GM12872 (cell line): ENCODE measurements around the gene DNHD1.

Experiments used
- TF ChIP-seq, protein P1 (sequence below): IDR thresholded peaks from 3 replicates; pipeline ENCODE4 v1.5.1; 2011; ENCODE audit warnings: low read depth, mild to moderate bottlenecking, low read length, moderate library complexity; ENCODE audit not compliant: insufficient read depth

Gene DNHD1

DNA sequence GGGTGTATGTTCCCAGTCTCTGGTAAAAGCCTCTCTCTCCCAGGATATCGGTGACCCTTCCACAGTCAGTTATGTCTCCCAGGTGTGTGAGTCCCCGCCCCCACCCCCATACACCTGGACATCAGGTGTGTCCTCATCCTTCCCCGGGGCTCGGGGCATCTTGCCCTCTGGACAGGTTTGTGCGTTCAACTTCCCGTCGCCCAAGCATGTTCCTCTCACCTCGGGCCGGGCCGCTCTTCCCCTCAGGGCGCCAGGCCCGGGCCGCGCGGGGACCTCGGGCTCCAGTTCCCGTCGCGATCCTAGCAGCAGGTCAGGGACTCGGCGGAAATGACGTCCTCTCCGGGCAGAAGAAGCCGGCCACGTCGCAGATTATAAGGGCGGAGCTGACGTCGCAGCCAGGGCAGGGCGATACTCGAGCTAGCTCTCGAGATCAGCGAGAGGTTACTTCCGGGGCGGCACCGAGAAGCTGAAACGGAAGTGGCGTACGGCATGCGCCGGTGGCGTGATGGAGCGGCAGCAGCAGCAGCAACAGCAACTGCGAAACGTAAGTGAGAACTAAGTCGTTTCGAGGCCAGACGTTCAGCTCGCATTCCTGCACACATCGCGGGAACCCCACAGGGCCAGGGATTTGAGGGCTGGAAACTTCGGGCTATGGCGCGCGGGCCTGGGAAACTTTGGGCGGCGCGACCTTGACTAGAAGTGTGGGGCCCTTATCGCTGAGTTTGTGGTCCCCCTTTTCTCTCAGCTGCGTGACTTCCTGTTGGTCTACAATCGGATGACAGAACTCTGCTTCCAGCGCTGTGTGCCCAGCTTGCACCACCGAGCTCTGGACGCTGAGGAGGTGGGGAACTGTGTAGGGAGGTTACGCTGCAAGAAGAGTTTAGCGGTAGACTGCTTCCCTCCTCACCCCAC is 15.8 kb upstream of the DNHD1 start, which contains the start of the genes ARFIP2 and TIMM10B:
Gene ARFIP2 (minus strand): TSS at position 320 of the 912 bp plus-strand sequence. CDS start 910 bp downstream, outside the sequence.
Gene TIMM10B (plus strand): TSS at position 490 of the 912 bp plus-strand sequence. CDS start 16 bp downstream, at position 506.
- TF ChIP-seq, protein P1, sequence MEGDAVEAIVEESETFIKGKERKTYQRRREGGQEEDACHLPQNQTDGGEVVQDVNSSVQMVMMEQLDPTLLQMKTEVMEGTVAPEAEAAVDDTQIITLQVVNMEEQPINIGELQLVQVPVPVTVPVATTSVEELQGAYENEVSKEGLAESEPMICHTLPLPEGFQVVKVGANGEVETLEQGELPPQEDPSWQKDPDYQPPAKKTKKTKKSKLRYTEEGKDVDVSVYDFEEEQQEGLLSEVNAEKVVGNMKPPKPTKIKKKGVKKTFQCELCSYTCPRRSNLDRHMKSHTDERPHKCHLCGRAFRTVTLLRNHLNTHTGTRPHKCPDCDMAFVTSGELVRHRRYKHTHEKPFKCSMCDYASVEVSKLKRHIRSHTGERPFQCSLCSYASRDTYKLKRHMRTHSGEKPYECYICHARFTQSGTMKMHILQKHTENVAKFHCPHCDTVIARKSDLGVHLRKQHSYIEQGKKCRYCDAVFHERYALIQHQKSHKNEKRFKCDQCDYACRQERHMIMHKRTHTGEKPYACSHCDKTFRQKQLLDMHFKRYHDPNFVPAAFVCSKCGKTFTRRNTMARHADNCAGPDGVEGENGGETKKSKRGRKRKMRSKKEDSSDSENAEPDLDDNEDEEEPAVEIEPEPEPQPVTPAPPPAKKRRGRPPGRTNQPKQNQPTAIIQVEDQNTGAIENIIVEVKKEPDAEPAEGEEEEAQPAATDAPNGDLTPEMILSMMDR, result no peak

DNA sequence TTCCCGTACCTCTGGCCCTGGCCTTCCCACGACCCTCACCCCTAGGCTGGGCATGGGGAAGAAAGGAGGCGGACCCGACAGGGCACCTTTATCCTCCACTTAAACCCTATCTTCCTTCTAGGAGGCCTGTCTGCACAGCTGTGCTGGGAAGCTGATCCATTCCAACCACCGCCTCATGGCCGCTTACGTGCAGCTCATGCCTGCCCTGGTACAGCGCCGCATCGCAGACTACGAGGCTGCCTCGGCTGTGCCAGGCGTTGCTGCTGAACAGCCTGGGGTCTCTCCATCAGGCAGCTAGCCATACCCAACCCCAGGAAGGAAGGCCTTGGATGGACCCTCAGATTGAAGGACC is 15.2 kb upstream of the DNHD1 start:
- TF ChIP-seq, protein P1, result no peak

DNA sequence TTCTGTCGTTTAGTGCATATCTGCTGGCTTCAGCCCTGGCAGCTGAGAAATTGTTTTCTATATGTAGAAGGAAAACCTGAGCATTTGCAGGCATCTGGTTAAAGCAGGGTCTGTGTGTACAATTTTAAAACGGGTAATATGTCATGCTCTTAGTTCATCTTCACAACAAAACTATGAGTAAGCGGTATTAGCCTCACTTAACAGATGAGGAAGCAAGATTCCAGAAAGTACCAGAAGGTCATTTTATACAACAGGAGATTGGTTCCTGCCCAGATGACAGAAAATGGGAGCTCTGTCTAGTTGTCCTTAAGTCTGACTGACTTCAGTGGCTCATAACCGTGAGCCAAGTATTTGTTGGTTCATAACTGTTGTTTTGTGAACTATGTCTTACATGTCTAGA is 14.6 kb upstream of the DNHD1 start:
- TF ChIP-seq, protein P1, result no peak

DNA sequence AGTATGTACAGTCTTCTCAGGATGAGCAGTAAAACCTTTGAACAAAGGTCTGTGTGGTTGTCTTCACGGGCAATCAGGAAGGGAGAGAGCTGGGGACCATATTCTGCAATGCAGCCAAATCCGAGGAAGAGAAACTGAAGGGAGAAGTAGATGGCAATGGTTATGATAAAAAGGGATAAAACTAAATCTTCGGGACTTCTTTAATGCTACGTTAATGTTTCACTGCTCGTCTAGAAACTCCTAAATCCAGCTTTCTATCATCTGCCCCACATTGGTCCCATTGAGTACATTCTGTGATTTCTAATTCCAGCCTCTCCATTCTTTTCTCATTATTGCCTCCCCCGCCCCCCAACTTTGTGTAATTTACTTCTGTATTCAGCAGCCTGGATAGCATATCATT is 14.1 kb upstream of the DNHD1 start:
- TF ChIP-seq, protein P1, result no peak

DNA sequence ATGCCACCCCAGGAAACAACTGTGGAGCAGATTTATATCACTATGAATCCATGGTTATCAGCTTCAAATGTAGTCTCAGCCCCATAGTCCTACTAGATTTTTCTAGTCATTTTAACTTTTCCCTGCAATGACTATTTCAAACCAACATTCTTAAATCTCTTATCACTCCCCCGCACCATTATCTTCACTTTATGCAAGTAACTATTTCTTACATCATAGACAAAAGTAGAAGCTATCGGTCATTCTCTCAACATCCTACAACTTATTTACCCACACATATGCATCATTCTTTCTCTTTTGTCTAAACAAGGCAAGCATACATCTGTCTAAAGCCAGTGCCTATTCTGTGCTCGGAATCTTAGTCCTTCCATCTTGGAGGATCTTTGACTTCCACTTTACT is 11.4 kb upstream of the DNHD1 start:
- TF ChIP-seq, protein P1, result no peak

DNA sequence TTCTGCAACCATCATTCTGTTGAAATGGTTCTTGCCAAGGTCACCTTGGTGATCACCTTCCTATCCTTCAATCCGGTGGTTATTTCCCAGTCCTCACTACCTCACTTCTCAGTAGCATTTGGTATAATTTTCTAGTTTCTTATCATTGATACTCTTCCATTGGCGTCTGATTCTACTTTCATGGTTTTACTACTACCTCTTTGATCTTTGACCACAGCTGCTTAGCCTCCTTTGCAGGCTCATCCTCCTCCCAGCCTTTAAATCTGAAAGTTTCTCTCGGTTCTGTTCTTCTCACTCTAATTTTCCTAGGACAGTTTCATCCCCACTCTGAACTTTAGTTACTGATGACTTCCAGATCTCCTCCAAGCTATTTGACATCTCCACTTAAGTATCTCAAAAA is 10.8 kb upstream of the DNHD1 start:
- TF ChIP-seq, protein P1, result no peak

DNA sequence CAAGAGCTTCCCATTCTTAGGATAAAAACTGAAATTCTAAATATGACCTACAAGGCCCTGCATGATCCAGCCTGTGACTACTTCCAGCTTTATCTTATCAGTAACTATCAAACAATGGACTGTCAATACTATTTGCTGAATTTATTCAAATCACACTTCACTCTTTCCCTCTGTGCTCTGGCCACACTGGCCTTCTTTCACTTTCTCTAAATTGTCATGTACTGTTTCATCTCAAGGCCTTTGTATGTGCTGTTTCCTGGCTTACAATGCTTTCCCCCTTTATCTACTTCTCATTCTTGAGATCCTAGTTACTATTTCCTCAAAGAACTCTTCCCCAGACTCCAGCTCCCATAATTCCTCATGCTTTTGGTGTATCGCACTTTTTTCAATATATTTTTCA is 10.1 kb upstream of the DNHD1 start:
- TF ChIP-seq, protein P1, result no peak
